Measurements from ENCODE around the gene PKN3. TPM values are rescaled to one million over a fixed set of nuclear protein-coding genes. Genes with fewer than 3 reads are reported as not detected.

The PKN3 gene
- total and polyA plus RNA-seq, 8 donors = 11.8 to 18.0 (median 14.4) TPM

- peaks cover 0 to 42% of the 10 kb centered on the region in 2 donors for H3K36me3 ChIP-seq
- H3K4me1 ChIP-seq = peaks cover 0 to 9% of the 10 kb centered on the region in 2 donors
- DNase-seq (no peak), ATAC-seq (no peak)
- H3K4me3 ChIP-seq = no peak overlapping the region
- no peaks in the 10 kb centered on the region for H3K27me3 ChIP-seq
- no peaks in the 10 kb centered on the region for H3K9me3 ChIP-seq
- no peak for TF ChIP-seq CTCF (IDR thresholded peaks at IDR 0.05)
- intact Hi-C loops (cut with DNase I) = no loop called here
- no peak overlapping the region for H3K27ac ChIP-seq
These were observed 16.2 kb downstream of the PKN3 start for GRCh38 chr9:128718475-128718874.

GRCh38 chr9:128719919-128720605 lies 17.8 kb downstream of the PKN3 start:
- Histone ChIP-seq H3K27me3 (no peaks in the 10 kb centered on the region), H3K4me1 (peaks cover 0 to 19% of the 10 kb centered on the region in 2 donors), H3K36me3 (peaks cover 0 to 32% of the 10 kb centered on the region in 2 donors), H3K27ac (no peak overlapping the region), H3K9me3 (no peaks in the 10 kb centered on the region), H3K4me3 (no peak overlapping the region)
- DNase-seq (peak in 1 of 4 donors; percentile 66), ATAC-seq (no peak)
- intact Hi-C loops (cut with DNase I) = no loop called here
- TF ChIP-seq CTCF (IDR thresholded peaks at IDR 0.05) = no peak

DNA sequence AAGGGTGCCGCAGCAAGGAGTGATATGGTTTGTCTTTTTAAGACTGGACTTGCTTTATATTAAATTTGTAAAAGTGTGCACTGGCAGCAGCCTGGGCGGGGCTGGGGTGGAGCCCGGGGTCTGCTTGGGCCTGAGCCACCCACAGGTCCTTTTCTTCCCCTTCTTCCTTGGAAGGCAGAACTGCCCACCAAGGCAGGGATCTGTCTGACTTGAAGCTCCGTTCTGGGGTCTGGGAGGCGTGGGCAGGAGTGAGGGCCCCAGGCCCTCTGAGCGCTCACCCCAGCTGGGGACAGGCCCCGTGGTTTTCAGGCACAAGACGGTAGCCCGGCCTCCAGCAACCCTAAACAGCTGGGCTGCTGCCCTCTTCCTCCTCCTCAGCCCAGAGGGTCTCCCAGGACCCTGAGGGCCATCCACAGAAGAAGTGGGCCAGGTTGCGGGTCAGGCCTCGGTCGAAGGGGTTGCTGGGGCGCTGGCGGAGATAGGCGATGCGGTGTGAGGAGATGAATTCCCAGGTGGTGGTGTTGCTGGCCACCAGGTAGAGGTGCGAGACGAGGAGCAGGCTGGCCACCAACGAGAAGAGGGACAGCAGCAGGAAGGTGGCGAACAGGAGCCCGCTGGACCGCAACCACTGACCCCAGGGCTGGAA lies 18.7 kb downstream of the PKN3 start:
- Histone ChIP-seq H3K27me3 (no peaks in the 10 kb centered on the region), H3K9me3 (no peaks in the 10 kb centered on the region), H3K4me1 (peaks cover 0 to 21% of the 10 kb centered on the region in 2 donors), H3K4me3 (no peak overlapping the region), H3K36me3 (peaks cover 0 to 25% of the 10 kb centered on the region in 2 donors), H3K27ac (no peak overlapping the region)
- TF ChIP-seq CTCF (IDR thresholded peaks at IDR 0.05) = no peak
- intact Hi-C loops (cut with DNase I) = no loop called here
- no peak for ATAC-seq
- DNase-seq = no peak

GRCh38 chr9:128721487-128722010 lies 19.2 kb downstream of the PKN3 start:
- Histone ChIP-seq H3K4me1 (peaks cover 0 to 21% of the 10 kb centered on the region in 2 donors), H3K27me3 (no peaks in the 10 kb centered on the region), H3K36me3 (peaks cover 0 to 25% of the 10 kb centered on the region in 2 donors), H3K9me3 (no peaks in the 10 kb centered on the region), H3K4me3 (no peak overlapping the region), H3K27ac (no peak overlapping the region)
- no peak for TF ChIP-seq CTCF (IDR thresholded peaks at IDR 0.05)
- DNase-seq (no peak), ATAC-seq (no peak)
- intact Hi-C loops (cut with DNase I) = no loop called here

All from left lung (tissue), 10 donors.